NCI-H510A treated with DMSO at 0.1 percent for 48 hours (cell line): ENCODE data around the gene KRTAP16-1.
"Not testable (repeated sequence)": the region's sequence is repeated elsewhere in the genome, so short reads cannot be mapped to it uniquely, and the experiment has no call there.

ENCODE experiments used
- DNase-seq: peaks from one replicate; lab custom pipeline; 2025; lab: John Stamatoyannopoulos, UW

The KRTAP16-1 gene, protein sequence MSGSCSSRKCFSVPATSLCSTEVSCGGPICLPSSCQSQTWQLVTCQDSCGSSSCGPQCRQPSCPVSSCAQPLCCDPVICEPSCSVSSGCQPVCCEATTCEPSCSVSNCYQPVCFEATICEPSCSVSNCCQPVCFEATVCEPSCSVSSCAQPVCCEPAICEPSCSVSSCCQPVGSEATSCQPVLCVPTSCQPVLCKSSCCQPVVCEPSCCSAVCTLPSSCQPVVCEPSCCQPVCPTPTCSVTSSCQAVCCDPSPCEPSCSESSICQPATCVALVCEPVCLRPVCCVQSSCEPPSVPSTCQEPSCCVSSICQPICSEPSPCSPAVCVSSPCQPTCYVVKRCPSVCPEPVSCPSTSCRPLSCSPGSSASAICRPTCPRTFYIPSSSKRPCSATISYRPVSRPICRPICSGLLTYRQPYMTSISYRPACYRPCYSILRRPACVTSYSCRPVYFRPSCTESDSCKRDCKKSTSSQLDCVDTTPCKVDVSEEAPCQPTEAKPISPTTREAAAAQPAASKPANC

DNA sequence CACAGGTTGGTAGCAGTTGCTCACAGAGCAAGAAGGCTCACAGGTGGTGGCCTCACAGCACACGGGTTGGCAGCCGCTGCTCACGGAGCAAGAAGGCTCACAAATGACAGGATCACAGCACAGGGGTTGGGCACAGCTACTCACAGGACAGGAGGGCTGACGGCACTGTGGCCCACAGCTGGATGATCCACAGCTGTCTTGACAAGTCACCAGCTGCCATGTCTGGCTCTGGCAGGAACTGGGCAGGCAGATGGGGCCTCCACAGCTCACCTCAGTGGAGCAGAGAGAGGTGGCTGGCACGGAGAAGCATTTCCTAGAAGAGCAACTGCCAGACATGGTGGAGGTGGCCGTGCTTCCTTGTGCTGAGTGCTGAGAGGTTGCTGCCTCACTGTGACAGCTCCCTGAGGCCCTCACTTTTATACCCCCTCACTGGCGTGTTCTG lies at the start of gene KRTAP16-1:
Gene KRTAP16-1, minus strand, starts transcription at position 392 of the 442 bp plus-strand sequence. Its CDS starts 56 bp downstream, at position 336.
- no peak for DNase-seq

DNA sequence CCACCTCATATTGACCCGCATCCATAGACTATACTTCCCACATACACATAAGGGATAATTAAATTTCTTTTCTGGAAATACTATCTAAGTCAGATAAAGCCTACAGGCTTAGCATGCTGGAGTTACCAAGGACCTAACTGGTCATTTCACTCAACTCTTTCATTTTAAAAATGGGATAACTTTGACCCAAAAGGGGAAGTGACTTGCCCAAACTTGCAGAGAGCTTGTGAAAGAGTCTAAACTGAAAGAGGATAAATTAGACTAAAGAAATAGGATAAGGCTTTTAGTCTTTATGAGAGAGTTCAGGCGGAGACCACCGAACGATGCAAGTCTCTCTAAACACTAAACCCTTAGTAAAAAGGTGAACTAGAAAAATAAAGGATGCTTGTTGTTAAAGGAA lies 45.4 kb upstream of the KRTAP16-1 start:
- DNase-seq = no peak

DNA sequence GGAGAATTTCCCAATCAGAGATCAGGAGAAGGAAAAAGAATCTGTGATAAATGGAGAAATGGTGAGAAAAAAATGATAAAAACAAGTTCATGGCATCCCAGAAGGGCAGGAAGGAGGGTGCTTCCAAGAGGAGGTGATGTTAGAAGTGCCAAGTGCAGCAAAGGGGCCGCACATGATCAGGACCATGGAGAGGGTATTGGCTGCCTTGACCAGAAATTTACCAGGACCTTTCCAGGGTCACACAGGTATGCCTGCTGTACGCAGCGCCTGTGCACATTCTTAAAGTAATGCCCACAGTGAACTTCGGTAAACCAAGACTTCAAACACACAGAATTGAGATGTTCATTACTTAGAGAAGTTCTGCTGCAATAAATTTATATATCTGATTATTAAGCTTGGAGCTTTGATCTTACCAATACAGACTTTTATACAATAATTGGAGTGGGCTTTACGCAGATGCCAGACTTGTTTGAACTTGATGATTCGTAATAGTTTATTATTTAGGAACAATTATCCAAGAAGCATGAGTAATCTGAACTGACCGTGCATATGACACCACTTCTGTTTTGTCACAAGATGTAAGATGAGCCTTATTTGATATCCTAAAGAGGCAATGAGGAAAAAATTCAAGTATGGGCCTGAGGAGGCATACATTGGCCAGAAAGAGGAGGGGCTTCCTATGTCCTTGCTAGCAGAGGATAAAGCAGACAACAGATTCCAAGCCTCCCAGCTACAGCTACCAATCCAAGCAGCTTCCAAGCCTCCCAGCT lies 43.7 kb upstream of the KRTAP16-1 start:
- DNase-seq = no peak

DNA sequence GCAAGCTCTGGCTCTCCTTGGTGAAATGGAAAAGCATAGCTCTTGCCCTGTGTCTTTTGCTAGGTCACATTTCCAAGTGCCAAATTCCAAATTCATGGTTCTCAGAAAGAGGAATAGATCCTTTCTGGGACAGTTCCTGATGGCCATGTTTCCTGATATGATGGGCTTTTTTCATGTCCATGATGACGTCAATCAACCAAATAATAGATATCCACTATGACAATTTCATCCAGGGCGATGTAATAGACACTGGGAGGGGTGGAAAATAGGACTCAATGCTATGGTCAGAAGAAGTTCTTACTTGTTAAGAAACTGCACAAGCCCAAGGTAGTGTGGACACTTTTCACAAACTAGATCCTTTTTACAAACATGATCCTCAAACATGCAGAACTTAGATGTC lies 42.1 kb upstream of the KRTAP16-1 start:
- DNase-seq = no peak

DNA sequence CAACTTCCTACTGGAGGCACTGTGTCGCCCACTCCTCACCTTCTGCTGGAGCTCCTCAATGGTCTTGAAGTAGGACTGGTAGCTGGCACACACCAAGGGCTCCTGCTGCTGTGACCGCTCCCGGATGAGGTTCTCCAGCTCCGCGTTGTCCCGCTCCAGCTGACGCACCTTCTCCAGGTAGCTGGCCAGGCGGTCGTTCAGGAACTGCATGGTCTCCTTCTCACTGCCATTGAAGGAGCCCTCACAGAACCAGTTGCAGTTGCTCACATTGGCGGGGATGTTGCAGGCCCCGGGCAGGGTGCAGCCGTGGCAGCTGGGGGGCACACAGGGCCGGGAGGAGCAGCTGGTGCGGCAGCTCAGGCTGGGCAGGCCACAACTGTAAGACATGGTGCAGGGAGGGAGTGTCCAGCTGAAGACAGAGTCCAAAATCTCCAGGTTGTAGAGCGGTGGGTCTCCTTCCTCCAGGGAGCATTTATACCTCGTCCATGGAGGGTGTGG lies 41.3 kb upstream of the KRTAP16-1 start, which contains the start of gene KRT33A:
Gene KRT33A, minus strand, starts transcription at position 448 of the 498 bp plus-strand sequence. Its CDS starts 61 bp downstream, at position 387.
- DNase-seq = not testable (repeated sequence)

DNA sequence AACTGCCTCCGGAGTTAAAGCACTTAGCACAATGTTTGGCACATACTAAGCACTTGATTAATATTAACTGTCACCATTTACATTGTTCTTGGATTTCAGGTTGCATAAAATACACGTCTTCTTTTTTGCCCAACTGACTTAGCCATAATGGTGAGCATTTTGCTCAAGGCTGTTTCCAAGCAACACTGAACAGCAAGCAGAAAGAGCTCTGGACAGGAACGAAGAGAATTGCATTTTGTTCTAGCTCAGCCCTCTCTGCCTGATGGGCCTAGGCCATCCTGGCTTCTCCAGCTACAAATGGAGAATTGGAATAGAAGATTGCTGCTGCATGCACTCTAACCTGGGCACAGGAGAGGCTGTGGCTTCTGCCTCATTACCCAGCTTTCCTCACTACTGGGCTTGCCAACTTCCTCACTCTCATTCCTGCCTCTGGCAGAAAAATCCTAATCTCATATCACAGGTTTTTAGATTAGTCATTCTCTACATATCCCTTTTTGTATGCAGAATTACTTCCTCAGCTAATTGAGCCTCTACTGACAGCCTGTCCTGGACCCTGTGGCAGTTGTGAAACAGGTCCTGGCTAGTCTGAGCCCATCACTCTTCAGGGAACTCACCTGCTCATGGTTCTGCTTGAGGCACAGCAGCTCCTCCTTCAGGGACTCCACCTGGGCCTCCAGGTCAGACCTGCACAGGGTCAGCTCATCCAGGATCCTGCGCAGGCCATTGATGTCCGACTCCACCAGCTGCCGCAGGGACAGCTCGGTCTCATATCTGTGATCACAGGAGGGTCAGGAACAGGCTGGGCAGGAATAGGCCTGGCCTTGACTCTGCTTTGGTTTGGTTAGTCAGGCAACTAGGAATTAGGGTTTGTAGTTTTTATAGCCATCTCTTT lies 39.0 kb upstream of the KRTAP16-1 start:
- no peak for DNase-seq

DNA sequence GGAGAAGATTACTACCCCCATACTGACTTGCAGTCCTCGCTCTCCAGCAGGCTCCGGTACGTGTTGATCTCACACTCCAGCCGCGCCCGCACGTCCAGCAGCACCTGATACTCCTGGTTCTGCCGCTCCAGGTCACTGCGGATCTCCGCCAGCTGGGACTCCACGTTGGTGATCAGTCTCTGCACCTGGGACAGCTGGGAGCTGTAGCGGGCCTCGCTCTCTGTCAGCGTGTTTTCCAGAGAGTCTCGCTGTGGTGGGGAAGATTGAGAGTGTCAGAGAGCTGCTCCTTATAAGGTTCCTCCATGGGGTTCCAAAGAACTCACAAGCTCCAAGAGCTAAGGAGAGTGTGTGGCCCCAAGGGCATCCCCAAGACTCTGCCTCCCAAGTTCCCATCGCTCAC lies 37.3 kb upstream of the KRTAP16-1 start:
- not testable (repeated sequence) for DNase-seq

DNA sequence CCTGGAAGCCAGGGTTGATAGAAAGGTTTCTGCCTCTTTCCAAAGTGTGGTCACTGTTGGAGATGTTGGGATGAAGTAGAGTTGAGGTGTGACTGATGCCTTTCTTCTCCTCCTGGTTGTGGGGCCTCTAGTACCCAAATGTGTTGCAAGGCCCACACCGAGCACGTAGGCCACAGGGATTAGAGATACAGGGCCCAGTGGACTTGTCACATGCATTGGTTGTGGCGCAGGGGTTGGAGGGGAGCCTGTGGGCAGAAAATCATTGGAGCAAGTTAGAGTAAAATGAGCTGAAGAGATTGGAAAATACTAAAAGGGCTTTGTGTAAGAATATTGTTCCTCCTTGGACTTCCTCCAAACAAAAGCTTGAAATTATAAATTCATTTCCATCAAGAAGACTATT lies 36.9 kb upstream of the KRTAP16-1 start:
- DNase-seq = no peak

DNA sequence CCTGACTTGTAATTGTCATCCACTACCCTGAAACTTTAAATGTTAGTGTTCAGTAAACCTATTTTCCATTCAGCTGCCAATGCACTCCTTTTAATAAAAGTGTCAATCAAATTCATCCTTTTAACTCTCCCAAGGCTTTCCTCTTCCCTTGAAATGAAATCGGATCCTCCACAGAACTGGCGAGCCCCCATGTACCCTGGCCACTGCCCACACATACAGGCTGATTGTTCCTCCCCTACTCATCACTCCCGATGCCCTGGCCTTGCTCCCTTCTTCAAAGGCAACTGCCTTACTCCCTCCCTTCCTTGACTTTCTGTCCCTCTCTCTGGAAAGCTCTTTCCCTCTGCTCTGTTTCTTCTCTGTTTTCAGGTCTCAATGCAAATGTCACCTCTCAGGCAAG lies 33.9 kb upstream of the KRTAP16-1 start:
- no peak for DNase-seq

DNA sequence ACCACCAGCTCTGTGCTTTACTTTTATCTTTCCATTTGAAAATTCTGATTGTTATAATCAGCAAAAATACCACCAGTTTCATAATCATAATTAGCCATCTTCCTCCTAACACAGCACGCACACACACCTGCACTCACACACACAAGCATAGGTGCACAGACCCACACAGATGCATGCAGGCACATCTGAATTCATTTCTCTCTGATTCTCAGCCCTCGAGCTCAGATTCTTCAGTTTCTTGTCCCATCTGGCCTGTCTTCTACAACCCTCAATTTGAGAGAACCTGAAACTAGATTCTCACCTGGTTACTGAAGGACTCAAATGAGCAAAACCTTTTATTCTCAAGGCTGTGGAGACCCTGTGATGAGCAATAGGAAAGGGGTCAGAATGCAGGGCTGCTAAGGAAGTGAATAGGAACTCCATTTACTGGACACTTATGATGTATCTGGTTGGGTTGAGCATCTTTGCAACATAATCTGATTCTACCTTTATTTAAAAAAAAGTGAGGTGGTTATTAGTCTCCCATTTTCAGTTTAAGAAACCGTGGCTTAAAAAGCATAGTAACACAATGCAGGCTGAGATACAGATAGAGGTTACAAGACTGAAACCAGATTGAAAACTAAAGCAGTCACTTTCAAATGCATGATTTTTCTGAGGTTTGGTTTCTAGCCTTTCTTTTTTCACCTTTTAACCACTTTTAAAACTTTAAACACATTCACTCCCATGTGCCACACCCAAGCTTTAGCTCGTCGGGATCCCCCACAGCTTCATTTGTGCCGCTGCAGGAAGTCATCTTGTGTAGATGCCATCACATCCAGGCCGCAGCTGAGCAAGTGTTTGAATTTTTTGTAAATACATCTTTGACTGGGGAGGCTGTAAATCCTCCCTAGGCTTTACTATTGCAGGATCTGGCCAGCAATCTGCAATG lies 32.1 kb upstream of the KRTAP16-1 start:
- DNase-seq = no peak

DNA sequence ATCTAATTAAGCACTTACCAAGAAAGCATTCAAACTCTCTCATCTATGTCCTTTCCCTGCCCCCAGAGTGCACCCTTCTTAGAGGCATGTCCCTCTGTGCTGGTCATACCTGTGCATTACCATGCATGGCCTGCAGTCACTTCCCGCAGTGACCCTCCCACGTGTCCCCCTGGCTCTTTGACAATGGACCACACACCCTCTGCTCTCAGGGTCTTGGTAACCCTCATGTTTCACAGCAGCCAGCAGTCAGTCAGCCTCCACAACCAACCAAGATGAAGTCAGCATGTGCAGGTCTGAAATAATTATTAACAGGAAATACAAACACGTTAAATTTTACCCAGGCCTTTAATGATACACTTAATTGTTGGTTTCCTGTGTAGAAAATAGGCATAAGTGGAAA lies 31.4 kb upstream of the KRTAP16-1 start:
- DNase-seq = no peak

DNA sequence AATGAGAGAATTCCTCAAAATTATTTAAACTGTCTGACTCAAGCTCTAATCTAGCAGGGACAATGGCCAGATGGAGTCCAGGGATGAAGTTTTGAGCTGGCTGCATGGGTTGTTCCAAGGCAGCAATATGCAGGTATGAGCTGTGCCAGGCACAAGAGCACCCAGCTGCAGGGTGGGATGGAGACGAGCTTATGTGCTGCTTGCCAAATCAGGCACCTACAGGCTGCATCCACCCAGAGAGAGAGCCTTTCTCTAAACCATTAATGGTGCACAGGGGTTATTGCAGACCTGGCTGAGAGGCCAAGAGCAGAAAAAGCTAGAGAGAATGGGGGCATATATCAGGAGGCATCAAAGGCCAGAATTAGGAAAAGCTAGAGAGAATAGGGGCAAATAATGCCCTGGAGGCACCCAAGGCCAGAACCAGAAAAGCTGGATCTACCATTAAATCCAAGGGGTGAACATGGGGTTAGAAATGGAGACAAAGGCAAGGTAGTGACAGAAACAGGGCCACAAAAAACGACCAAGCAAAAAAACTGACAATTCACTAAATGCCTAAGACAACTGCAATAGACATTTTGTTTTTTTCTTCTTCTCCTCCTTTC lies 30.6 kb upstream of the KRTAP16-1 start:
- DNase-seq = no peak

DNA sequence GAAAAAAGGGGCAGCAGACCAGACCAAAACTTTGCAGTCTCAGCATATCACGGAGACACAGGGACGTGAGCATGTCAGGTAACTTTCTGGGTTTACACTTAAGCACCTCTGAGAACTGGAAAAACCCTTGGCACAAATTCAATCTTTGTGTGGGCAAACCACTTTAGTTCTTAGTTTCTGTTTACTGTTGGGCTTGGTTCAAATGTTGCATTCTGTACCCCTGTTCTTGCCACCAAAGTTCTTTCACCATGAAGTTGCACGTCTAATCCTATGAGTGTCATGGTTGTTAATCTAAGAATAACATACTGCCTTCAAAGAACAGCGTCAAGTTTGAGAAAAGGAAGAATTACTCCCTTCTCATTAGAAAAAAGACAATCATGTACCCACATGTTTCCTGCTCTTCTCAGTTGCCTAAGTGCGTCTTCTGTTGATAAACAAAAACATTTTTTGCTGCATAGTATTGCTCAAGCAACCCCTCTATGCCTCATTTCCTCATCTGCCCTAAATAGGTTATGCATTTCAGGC lies 29.9 kb upstream of the KRTAP16-1 start:
- peak; percentile 7 for DNase-seq

DNA sequence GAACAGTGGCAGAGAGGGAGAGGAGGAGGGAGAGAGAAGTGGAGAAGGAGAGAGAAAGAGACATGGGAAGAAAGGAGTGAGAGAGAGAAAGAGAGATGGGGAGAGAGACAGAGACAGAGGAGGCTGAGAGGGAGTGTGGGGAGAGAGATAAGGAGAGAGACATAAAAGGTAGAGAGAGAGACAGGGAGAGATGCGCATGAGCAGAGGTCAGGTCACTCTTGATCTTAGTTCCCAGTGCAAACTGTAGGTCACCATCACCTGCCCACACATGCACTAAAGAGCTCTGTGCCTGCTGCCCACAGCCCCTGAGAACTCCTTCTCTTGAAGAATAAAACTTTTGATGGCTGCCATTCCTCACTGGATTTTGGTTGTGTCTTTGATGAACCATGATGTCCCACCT lies 26.6 kb upstream of the KRTAP16-1 start:
- DNase-seq = no peak

DNA sequence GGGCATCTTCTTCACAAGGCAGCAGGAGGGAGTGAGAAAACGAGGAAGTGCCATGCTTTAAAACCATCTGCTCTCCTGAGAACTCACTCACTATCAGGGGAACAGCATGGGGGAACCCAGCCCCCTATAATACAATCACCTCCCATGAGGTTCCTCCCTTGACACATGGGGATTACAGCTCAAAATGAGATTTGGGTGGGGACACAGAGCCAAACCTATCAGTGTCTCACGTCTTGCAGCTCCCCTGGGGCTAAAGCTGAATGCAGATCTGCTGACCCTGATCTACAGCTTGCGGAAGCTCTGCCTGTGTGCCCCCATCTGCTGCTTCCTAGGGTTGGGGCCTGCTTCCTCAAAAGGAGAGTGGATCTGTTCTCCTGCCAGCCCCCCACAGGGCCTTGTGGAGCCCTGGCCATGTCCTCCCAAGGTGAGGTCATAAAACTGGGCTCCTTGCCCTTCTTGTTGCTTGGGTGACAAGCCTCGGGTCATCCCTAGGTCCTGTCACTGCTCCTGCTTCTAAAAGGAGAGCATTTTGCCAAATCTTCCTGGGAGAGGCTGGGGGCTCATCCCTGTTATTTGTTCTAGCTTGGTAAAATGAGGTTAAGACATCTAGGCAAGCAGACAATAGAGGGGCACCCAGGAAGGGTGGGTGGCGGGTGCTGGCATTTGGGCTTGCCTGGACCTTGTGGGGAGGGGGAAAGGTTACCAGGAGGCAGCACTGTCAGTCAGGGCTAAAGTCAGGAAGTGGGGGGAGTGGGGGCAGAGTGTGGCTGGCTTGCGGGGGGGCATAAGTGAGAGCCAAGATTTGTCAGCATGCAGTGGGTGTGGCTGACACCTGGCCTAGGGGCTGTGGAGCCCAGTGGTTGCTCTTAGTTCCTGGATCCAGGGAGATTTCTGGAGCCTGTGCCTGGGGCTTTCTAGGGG lies 25.5 kb upstream of the KRTAP16-1 start:
- DNase-seq = no peak

DNA sequence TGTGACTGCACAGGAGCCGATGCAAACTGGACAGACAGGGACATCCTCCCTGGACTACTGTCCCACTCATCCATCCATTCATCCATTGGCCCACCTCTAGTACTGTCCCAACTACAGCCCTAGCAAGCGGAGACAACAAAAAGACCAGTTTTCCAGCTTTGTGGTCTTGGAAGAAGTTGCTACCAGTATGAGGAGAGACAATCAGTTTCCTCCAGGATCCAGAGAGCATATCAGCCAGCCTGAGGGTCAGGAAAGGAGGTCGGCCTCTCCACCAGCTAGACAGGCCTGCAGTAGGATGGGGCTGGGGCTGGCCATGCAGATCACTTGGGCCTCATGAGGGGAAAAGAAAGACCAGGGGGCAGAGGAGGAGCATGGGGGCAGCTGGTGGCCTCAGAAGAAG lies 24.7 kb upstream of the KRTAP16-1 start:
- DNase-seq = no peak

DNA sequence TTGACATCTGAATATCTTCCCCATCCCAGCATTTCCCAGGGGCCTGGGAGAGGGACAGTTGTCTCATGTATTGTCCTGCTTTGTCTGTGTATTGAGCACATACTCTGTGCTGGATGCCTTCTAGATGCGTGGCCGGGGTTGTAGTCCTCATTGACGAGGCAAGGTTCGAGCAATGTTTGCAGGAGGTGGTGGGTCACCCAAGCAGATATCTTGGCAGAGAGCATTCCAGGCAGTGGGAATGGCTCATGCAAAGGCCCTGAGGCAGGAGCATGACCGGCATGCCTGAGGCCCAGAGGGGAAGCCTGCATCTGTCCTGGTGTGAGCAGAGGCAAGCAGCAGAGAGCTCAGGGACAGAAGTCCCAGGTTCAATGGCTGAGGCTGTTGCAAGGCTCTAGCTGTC lies 24.0 kb upstream of the KRTAP16-1 start:
- DNase-seq = no peak

DNA sequence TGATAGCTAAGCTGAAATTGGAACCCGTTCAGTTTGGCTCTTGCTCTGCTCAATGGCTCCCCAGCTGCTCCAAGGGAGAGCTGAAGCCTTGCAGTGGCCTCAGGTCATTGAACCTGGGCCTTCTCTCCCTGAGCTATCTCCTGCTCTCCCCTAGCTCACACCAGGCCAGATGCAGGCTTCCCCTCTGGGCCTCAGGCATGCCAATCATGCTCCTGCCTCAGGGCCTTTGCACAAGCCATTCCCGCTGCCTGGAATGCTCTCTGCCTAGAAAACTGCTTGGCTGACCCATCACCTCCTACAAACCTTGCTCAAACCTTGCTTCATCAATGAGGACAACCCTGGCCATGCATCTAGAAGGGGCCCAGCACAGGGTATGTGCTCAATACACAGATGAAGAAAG lies 23.1 kb upstream of the KRTAP16-1 start:
- no peak for DNase-seq

DNA sequence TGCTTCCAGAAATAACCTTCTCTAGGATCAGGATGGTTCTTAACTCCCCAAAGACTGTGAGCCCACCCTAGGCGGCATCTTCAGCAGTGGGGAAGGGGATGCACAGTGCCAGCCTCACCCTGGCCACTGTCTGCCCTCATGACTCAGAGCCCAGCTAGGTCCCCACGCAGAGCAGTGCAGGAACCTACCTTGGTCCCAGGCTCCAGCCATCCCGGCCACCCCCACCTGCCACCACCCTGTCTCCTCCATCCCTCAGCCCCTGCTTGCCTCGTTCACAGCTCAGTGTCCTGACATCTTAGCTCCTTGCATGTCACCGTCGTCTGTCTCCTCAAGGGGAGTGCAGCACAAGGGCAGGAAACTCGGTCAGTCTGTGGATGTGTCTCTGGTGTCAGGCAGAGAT lies 22.5 kb upstream of the KRTAP16-1 start:
- no peak for DNase-seq
